Fibroblast of lung (primary cell): ENCODE measurements around the gene SPRYD3. TPM values are rescaled to one million over a fixed set of nuclear protein-coding genes. Genes with fewer than 3 reads are reported as not detected.

Source experiments
- DNase-seq, 2 donors: peaks; one replicate each; pipeline versions ENCODE4 v3.0.0 to v3.0.0-alpha.2; 2010; ENCODE audit warnings: low read depth in 2 of 2
- H2AFZ ChIP-seq: 2 replicates; pipeline ENCODE4 v1.5.1; 2012; ENCODE audit warnings: low read length, control low read depth, inconsistent platforms
- H3K27ac ChIP-seq: 2 replicates; pipeline ENCODE4 v1.5.1; 2011; ENCODE audit warnings: low read length, control low read depth; ENCODE audit not compliant: insufficient read depth
- H3K27me3 ChIP-seq: 2 replicates; pipeline ENCODE4 v1.5.1; 2011; ENCODE audit warnings: mild to moderate bottlenecking, low read length; ENCODE audit not compliant: control insufficient read depth, insufficient read depth
- H3K36me3 ChIP-seq: 2 replicates; pipeline ENCODE4 v1.5.1; 2011; ENCODE audit warnings: low read length; ENCODE audit not compliant: control insufficient read depth, insufficient read depth
- H3K4me1 ChIP-seq: 2 replicates; pipeline ENCODE4 v1.5.1; 2011; ENCODE audit warnings: low read length; ENCODE audit not compliant: control insufficient read depth, insufficient read depth; ENCODE audit errors: extremely low read depth
- H3K4me2 ChIP-seq: 2 replicates; pipeline ENCODE4 v1.5.1; 2011; ENCODE audit warnings: low read length, control low read depth; ENCODE audit not compliant: insufficient read depth; ENCODE audit errors: extremely low read depth
- H3K4me3 ChIP-seq, 4 experiments: fragments of 200-600 bp in 1 of 4; sonication (generic) in 1 of 4; replicated peaks in 1 of 4; 2 replicates each; pipeline ENCODE4 v1.5.1; 2011 to 2016; ENCODE audit warnings: low read length in 4 of 4, low read depth in 3 of 4, mild to moderate bottlenecking in 3 of 4, control low read depth in 2 of 4, inconsistent platforms in 1 of 4, mixed read lengths in 1 of 4; ENCODE audit not compliant: insufficient read depth in 1 of 4; ENCODE audit errors: control extremely low read depth in 1 of 4
- H3K79me2 ChIP-seq: 2 replicates; pipeline ENCODE4 v1.5.1; 2012; ENCODE audit warnings: mild to moderate bottlenecking, low read length, inconsistent platforms; ENCODE audit not compliant: control insufficient read depth, insufficient read depth
- H3K9ac ChIP-seq: 2 replicates; pipeline ENCODE4 v1.5.1; 2011; ENCODE audit warnings: mild to moderate bottlenecking, low read length, control low read depth; ENCODE audit not compliant: insufficient read depth
- H3K9me3 ChIP-seq: 2 replicates; pipeline ENCODE4 v1.5.1; 2012; ENCODE audit warnings: low read depth, low read length; ENCODE audit not compliant: control insufficient read depth, insufficient read depth
- H4K20me1 ChIP-seq: 2 replicates; pipeline ENCODE4 v1.5.1; 2011; ENCODE audit warnings: low read length; ENCODE audit not compliant: control insufficient read depth, insufficient read depth; ENCODE audit errors: extremely low read depth
- CTCF ChIP-seq, 2 donors: IDR thresholded peaks in 1 of 2; conservative IDR thresholded peaks in 1 of 2; 1 replicate in 1 of 2; 2 replicates in 1 of 2; pipeline ENCODE4 v1.5.1; 2011 to 2012; ENCODE audit warnings: low read length in 2 of 2, control low read depth in 1 of 2, inconsistent platforms in 1 of 2, low read depth in 1 of 2, mild to moderate bottlenecking in 1 of 2
- EZH2 ChIP-seq: IDR thresholded peaks from 2 replicates; pipeline ENCODE4 v1.5.1; 2012; ENCODE audit warnings: low read length, control low read depth, mild to moderate bottlenecking; ENCODE audit errors: missing control alignments
- polyA plus RNA-seq, 2 donors: library from polyadenylated mRNA; depleted of rRNA in 1 of 2; stranded (reverse) in 1 of 2; unstranded in 1 of 2; fragments of >200 nt; gene quantifications; 2 replicates each; pipeline ENCODE4 v1.2.1, GENCODE V29; 2011 to 2012; ENCODE audit warnings: missing spikeins in 1 of 2
- total RNA-seq: library from RNA; depleted of rRNA; stranded (reverse); fragments of >200 nt; gene quantifications from 2 replicates; pipeline ENCODE4 v1.2.1, GENCODE V29; 2014

The SPRYD3 gene
- total and polyA plus RNA-seq, 2 donors (not counting 1 experiment from before 2014, with no cell fraction given) = 18.2 to 23.3 TPM

DNA sequence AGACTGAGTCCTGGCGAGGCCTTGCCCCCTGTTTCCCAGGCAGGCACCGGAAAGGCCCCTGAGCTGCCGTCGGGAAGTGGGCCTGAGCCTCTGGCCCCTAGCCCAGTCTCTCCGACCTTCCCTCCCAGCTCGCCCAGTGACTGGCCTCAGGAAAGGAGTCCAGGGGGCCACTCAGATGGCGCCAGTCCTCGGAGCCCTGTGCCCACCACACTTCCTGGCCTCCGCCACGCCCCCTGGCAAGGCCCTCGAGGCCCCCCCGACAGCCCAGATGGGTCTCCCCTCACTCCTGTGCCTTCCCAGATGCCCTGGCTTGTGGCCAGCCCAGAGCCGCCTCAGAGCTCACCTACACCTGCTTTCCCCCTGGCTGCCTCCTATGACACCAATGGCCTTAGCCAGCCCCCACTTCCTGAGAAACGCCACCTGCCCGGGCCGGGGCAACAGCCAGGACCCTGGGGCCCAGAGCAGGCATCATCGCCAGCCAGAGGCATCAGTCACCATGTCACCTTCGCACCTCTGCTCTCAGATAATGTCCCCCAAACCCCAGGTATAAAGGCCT, 18.4 kb downstream of the SPRYD3 start:
- Histone ChIP-seq H3K36me3 (peaks cover 52% of the 10 kb centered on the region), H3K79me2 (no peaks in the 10 kb centered on the region), H2AFZ (no peak overlapping the region), H4K20me1 (no peaks in the 10 kb centered on the region), H3K27me3 (no peaks in the 10 kb centered on the region), H3K4me3 (no peak overlapping the region), H3K4me1 (peaks cover 45% of the 10 kb centered on the region), H3K4me2 (no peak overlapping the region), H3K9ac (no peak overlapping the region), H3K27ac (no peak overlapping the region), H3K9me3 (no peaks in the 10 kb centered on the region)
- TF ChIP-seq CTCF (conservative IDR thresholded peaks at IDR 0.05 in 1 of 2, IDR thresholded peaks at IDR 0.05 in 1 of 2; ENCODE audit: low read depth in 1 of 2, low read length in 2 of 2) (no peak), EZH2 (no peak)
- no peak for DNase-seq

DNA sequence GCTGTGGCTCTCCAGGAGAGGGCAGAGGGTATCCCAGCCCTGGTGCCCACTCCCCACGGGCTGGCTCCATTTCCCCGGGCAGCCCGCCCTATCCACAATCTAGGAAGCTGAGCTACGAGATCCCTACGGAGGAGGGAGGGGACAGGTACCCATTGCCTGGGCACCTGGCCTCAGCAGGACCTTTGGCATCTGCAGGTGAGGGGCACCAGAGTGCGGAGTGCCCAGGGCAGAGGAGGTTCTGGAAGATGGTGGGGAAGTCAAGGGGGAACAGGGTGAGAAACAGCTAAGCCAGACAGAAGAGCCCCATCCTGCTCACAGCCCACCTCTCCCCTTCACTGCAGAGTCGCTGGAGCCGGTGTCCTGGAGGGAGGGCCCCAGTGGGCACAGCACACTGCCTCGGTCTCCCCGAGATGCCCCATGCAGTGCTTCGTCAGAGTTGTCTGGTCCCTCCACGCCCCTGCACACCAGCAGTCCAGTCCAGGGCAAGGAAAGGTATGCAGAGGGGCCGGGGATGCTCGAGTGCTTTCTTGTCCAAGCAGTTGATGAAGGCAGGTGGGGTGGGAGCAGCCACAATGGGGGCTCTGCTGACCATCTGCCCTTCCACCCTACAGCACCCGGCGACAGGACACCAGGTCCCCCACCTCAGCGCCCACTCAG, 19.0 kb downstream of the SPRYD3 start:
- H3K4me1 ChIP-seq = peaks cover 41% of the 10 kb centered on the region
- no peak overlapping the region for H3K9ac ChIP-seq
- TF ChIP-seq CTCF (conservative IDR thresholded peaks at IDR 0.05 in 1 of 2, IDR thresholded peaks at IDR 0.05 in 1 of 2; ENCODE audit: low read depth in 1 of 2, low read length in 2 of 2) (no peak), EZH2 (no peak)
- no peaks in the 10 kb centered on the region for H3K9me3 ChIP-seq
- H4K20me1 ChIP-seq = no peaks in the 10 kb centered on the region
- no peaks in the 10 kb centered on the region for H3K79me2 ChIP-seq
- H3K4me3 ChIP-seq = no peak overlapping the region
- H3K36me3 ChIP-seq = peaks cover 57% of the 10 kb centered on the region
- DNase-seq = no peak
- no peaks in the 10 kb centered on the region for H3K27me3 ChIP-seq
- no peak overlapping the region for H2AFZ ChIP-seq
- H3K27ac ChIP-seq = no peak overlapping the region
- no peak overlapping the region for H3K4me2 ChIP-seq

GRCh38 chr12:53059434-53060063, 19.6 kb downstream of the SPRYD3 start:
- Histone ChIP-seq H3K9ac (no peak overlapping the region), H3K4me1 (peaks cover 35% of the 10 kb centered on the region), H3K9me3 (no peaks in the 10 kb centered on the region), H3K4me2 (no peak overlapping the region), H3K79me2 (no peaks in the 10 kb centered on the region), H3K4me3 (no peak overlapping the region), H3K36me3 (peaks cover 55% of the 10 kb centered on the region), H4K20me1 (no peaks in the 10 kb centered on the region), H3K27ac (no peak overlapping the region), H2AFZ (no peak overlapping the region), H3K27me3 (no peaks in the 10 kb centered on the region)
- no peak for DNase-seq
- TF ChIP-seq CTCF (conservative IDR thresholded peaks at IDR 0.05 in 1 of 2, IDR thresholded peaks at IDR 0.05 in 1 of 2; ENCODE audit: low read depth in 1 of 2, low read length in 2 of 2) (no peak), EZH2 (no peak)
